Epithelial cell of proximal tubule (primary cell): ENCODE measurements around the gene KLHL41. TPM values are rescaled to one million over a fixed set of nuclear protein-coding genes. Genes with fewer than 3 reads are reported as not detected.

Experiments used
- DNase-seq: peaks from one replicate; pipeline ENCODE4 v3.0.0-alpha.2; 2011; ENCODE audit warnings: low read depth
- H3K4me3 ChIP-seq: 2 replicates; pipeline ENCODE4 v1.5.1; 2011; ENCODE audit warnings: low read depth, mild to moderate bottlenecking, low read length
- CTCF ChIP-seq: conservative IDR thresholded peaks from 2 replicates; pipeline ENCODE4 v1.5.1; 2012; ENCODE audit warnings: low read depth, mild to moderate bottlenecking, low read length
- total RNA-seq: library from RNA; depleted of rRNA; stranded (reverse); fragments of >200 nt; gene quantifications from 2 replicates; pipeline ENCODE4 v1.2.3, GENCODE V29; 2015

The KLHL41 gene
- total RNA-seq, 1 donor from 2014 or later: not detected

DNA sequence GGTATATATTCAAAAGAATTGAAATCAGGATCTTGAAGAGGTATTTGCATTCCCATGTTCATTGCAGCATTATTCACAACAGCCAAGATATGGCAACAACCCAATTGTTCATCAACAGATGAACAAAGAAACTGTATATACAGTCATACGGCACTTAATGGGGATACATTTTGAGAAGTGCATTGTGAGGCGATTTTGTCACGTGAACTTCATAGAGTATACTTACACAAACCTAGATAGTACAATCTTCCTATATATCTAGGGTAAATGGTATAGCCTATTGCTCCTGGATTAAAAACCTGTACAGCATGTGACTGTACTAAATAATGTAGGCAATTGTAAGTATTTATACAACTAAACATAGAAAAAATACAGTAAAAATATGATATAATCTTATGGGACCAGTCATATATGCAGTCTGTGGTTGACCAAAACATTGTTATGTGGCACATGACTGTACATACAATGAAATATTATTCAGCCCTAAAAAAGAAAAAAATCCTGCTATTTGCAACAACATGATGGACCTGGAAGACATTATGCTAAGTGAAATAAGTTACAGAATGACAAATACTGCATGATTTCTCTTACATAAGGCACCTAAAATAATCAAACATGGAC lies 39.4 kb upstream of the KLHL41 start:
- no peak overlapping the region for H3K4me3 ChIP-seq
- DNase-seq: no peak
- no peak for TF ChIP-seq CTCF

GRCh38 chr2:169472249-169472648 lies 37.3 kb upstream of the KLHL41 start:
- TF ChIP-seq CTCF: no peak
- no peak for DNase-seq
- H3K4me3 ChIP-seq: no peak overlapping the region

- no peak for TF ChIP-seq CTCF
- no peak for DNase-seq
- no peak overlapping the region for H3K4me3 ChIP-seq
These were observed 33.0 kb upstream of the KLHL41 start for GRCh38 chr2:169476459-169476858.

GRCh38 chr2:169478339-169478738 lies 31.2 kb upstream of the KLHL41 start:
- no peak overlapping the region for H3K4me3 ChIP-seq
- DNase-seq: no peak
- no peak for TF ChIP-seq CTCF

DNA sequence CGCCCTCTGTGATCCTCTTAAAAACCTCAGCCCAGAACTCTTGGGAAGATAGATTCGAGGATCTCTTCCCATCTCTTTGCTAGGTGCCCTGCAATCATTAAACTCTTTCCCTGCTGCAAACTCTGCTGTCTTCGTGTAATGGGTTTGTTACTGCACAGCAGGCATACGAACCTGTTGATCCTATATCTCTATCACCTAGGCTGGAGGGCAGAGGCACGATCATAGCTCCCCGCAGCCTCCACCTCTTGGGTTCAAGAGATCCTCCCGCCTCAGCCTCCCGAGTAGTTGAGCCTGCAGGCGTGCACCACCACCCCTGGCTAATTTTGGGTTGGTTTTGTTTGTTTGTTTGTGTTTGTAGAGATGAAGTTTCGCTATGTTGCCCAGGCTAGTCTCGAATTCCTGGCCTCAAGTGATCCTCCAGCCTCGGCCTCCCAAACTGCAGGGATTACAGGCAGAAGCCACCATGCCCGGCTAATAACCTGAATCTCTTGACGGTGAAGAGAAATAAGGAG lies 30.7 kb upstream of the KLHL41 start:
- TF ChIP-seq CTCF: no peak
- no peak for DNase-seq
- H3K4me3 ChIP-seq: peak overlapping the region; percentile 83

- no peak for DNase-seq
- TF ChIP-seq CTCF: peak; percentile 58
- peak within 1 kb of the TSS; percentile 83 for H3K4me3 ChIP-seq
These were observed 30.0 kb upstream of the KLHL41 start, which contains the start of gene BBS5 for GRCh38 chr2:169479257-169480078. Gene BBS5, plus strand, starts transcription at chr2:169479494. Its CDS starts 60 bp downstream, at chr2:169479554.
